Ovary (tissue), 3 donors: ENCODE measurements around the gene ARMC7.

Experiments
- EP300 ChIP-seq: sonication (generic); formaldehyde crosslinking; IDR thresholded peaks from one replicate; pipeline ENCODE4 v1.6.1; 2017; ENCODE audit warnings: antibody characterized with exemption
- TF ChIP-seq, protein P1 (sequence below), 3 donors: fragments of 450-650 bp in 2 of 3; fragments of 200-600 bp in 1 of 3; IDR thresholded peaks; one replicate each; pipeline versions ENCODE4 v1.5.1 to v1.8.0; 2016 to 2022; ENCODE audit warnings: antibody characterized with exemption in 3 of 3, mild to moderate bottlenecking in 1 of 3
- donor health status: DM: no; HTN: no; CAD: no.

DNA sequence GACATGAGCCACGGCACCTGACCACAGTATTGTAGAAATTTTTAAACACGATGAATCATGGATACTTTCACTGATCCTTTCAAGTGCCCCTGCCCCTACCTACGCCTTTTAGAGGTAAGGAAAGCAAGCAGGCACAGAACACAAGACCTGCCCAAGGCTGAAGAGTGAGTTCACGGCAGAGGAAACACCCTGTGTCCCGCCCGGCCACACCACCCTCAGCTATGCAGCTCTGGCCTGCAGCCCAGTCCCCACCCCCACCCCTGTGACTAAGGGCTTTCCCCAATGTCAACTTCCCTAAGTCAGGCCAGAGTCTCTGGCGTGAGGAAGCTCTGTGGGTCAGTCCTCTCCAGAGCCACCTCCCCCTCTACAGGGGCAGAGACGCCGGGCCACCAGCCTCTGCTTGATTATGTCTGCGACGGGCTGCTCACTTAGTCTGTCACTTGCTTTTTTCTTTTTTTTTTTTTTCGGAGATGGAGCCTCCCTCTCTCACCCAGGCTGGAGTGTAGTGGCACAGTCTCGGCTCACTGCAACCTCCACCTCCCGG is 13.6 kb upstream of the ARMC7 start:
- TF ChIP-seq, protein P1, sequence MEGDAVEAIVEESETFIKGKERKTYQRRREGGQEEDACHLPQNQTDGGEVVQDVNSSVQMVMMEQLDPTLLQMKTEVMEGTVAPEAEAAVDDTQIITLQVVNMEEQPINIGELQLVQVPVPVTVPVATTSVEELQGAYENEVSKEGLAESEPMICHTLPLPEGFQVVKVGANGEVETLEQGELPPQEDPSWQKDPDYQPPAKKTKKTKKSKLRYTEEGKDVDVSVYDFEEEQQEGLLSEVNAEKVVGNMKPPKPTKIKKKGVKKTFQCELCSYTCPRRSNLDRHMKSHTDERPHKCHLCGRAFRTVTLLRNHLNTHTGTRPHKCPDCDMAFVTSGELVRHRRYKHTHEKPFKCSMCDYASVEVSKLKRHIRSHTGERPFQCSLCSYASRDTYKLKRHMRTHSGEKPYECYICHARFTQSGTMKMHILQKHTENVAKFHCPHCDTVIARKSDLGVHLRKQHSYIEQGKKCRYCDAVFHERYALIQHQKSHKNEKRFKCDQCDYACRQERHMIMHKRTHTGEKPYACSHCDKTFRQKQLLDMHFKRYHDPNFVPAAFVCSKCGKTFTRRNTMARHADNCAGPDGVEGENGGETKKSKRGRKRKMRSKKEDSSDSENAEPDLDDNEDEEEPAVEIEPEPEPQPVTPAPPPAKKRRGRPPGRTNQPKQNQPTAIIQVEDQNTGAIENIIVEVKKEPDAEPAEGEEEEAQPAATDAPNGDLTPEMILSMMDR (IDR thresholded peaks at IDR 0.05) = no peak
- TF ChIP-seq EP300 = no peak
